H9 (cell line): Measurements from ENCODE around the gene TMEFF2. TPM values are rescaled to one million over a fixed set of nuclear protein-coding genes. Genes with fewer than 3 reads are reported as not detected.

Source experiments
- DNase-seq: peaks from one replicate; pipeline ENCODE4 v3.0.0-alpha.2; 2017
- H2AFZ ChIP-seq: one replicate; pipeline ENCODE4 v1.6.1; 2013; ENCODE audit warnings: mild to moderate bottlenecking, low read length, control low read depth, moderate library complexity
- H2AK5ac ChIP-seq: 2 replicates; pipeline ENCODE4 v1.6.1; 2013; ENCODE audit warnings: low read length, control low read depth, mixed read lengths; ENCODE audit not compliant: insufficient read length
- H2BK120ac ChIP-seq: one replicate; pipeline ENCODE4 v1.6.1; 2013; ENCODE audit warnings: low read depth, mild to moderate bottlenecking, low read length, control low read depth, inconsistent platforms; ENCODE audit not compliant: poor library complexity, severe bottlenecking
- H2BK12ac ChIP-seq: 2 replicates; pipeline ENCODE4 v1.6.1; 2013; ENCODE audit warnings: low read length, control low read depth, mixed read lengths, low read depth; ENCODE audit not compliant: insufficient read length
- H2BK15ac ChIP-seq: 2 replicates; pipeline ENCODE4 v1.6.1; 2013; ENCODE audit warnings: low read depth, low read length, control low read depth
- H2BK20ac ChIP-seq: one replicate; pipeline ENCODE4 v1.6.1; 2013; ENCODE audit warnings: low read depth, mild to moderate bottlenecking, low read length, control low read depth, inconsistent platforms; ENCODE audit not compliant: poor library complexity, severe bottlenecking
- H2BK5ac ChIP-seq: 2 replicates; pipeline ENCODE4 v1.6.1; 2013; ENCODE audit warnings: low read length, control low read depth, mixed read lengths; ENCODE audit not compliant: insufficient read length
- H3K14ac ChIP-seq: 2 replicates; pipeline ENCODE4 v1.6.1; 2013; ENCODE audit warnings: low read length, control low read depth; ENCODE audit not compliant: insufficient read depth
- H3K18ac ChIP-seq: 2 replicates; pipeline ENCODE4 v1.6.1; 2013; ENCODE audit warnings: low read depth, mild to moderate bottlenecking, mixed read lengths, low read length, control low read depth; ENCODE audit not compliant: insufficient read length
- H3K23ac ChIP-seq: 2 replicates; pipeline ENCODE4 v1.6.1; 2013; ENCODE audit warnings: low read length, control low read depth, mixed read lengths, low read depth; ENCODE audit not compliant: insufficient read length
- H3K23me2 ChIP-seq: 2 replicates; pipeline ENCODE4 v1.6.1; 2013; ENCODE audit warnings: low read depth, mild to moderate bottlenecking, mixed read lengths, low read length, control low read depth; ENCODE audit not compliant: insufficient read length, poor library complexity, severe bottlenecking
- H3K27ac ChIP-seq: 2 replicates; pipeline ENCODE4 v1.5.1; 2013; ENCODE audit warnings: low read length, control low read depth, mixed read lengths, low read depth; ENCODE audit not compliant: insufficient read length
- H3K27me3 ChIP-seq: 2 replicates; pipeline ENCODE4 v1.6.1; 2013; ENCODE audit warnings: low read length, control low read depth, inconsistent platforms; ENCODE audit not compliant: insufficient read depth
- H3K4ac ChIP-seq: 2 replicates; pipeline ENCODE4 v1.6.1; 2013; ENCODE audit warnings: low read depth, mild to moderate bottlenecking, control low read depth, inconsistent platforms, low read length, moderate library complexity
- H3K4me1 ChIP-seq: 2 replicates; pipeline ENCODE4 v1.6.1; 2013; ENCODE audit warnings: low read length, control low read depth, inconsistent platforms; ENCODE audit not compliant: insufficient read depth
- H3K4me2 ChIP-seq: 2 replicates; pipeline ENCODE4 v1.6.1; 2013; ENCODE audit warnings: low read length, control low read depth, mixed read lengths; ENCODE audit not compliant: insufficient read length, insufficient read depth
- H3K56ac ChIP-seq: 2 replicates; pipeline ENCODE4 v1.6.1; 2013; ENCODE audit warnings: low read depth, mild to moderate bottlenecking, mixed read lengths, low read length, control low read depth; ENCODE audit not compliant: insufficient read length
- H3K79me1 ChIP-seq: 2 replicates; pipeline ENCODE4 v1.6.1; 2013; ENCODE audit warnings: low read depth, mild to moderate bottlenecking, moderate library complexity, low read length, control low read depth, inconsistent platforms; ENCODE audit not compliant: insufficient read depth, poor library complexity, severe bottlenecking
- H3K79me2 ChIP-seq: 2 replicates; pipeline ENCODE4 v1.6.1; 2013; ENCODE audit warnings: low read length, control low read depth, inconsistent platforms; ENCODE audit not compliant: insufficient read depth
- H3K9ac ChIP-seq: 2 replicates; pipeline ENCODE4 v1.6.1; 2013; ENCODE audit warnings: low read length, control low read depth, mixed read lengths; ENCODE audit not compliant: insufficient read length; ENCODE audit errors: extremely low read depth
- H3K9me3 ChIP-seq: one replicate; pipeline ENCODE4 v1.6.1; 2013; ENCODE audit warnings: low read depth, low read length, inconsistent platforms; ENCODE audit not compliant: control insufficient read depth
- H3T11ph ChIP-seq: one replicate; pipeline ENCODE4 v1.6.1; 2013; ENCODE audit warnings: mild to moderate bottlenecking, low read length, control low read depth, inconsistent platforms
- H4K20me1 ChIP-seq: one replicate; pipeline ENCODE4 v1.6.1; 2013; ENCODE audit not compliant: control insufficient read depth, insufficient read length, insufficient read depth
- H4K5ac ChIP-seq: 2 replicates; pipeline ENCODE4 v1.6.1; 2013; ENCODE audit warnings: low read depth, mild to moderate bottlenecking, mixed read lengths, low read length, control low read depth; ENCODE audit not compliant: insufficient read length
- H4K8ac ChIP-seq: replicated peaks from 2 replicates; pipeline ENCODE4 v1.6.1; 2013; ENCODE audit warnings: low read length, control low read depth, mixed read lengths, low read depth; ENCODE audit not compliant: insufficient read length
- H4K91ac ChIP-seq: 2 replicates; pipeline ENCODE4 v1.6.1; 2013; ENCODE audit warnings: low read depth, mild to moderate bottlenecking, moderate library complexity, mixed read lengths, low read length, control low read depth; ENCODE audit not compliant: insufficient read length
- H3K27ac Mint-ChIP-seq, 3 experiments: 2 replicates in 2 of 3; 3 replicates in 1 of 3; pipeline ENCODE4 v1.8.0; 2020 to 2021; ENCODE audit warnings: mixed read lengths in 3 of 3, mild to moderate bottlenecking in 1 of 3, moderate library complexity in 1 of 3
- H3K27me3 Mint-ChIP-seq: 2 replicates; pipeline ENCODE4 v1.8.0; 2021; ENCODE audit warnings: low read depth, mild to moderate bottlenecking, moderate library complexity, mixed read lengths
- H3K36me3 Mint-ChIP-seq, 3 experiments: 2 replicates in 2 of 3; 3 replicates in 1 of 3; pipeline ENCODE4 v1.8.0; 2020 to 2021; ENCODE audit warnings: low read depth in 3 of 3, mixed read lengths in 3 of 3; ENCODE audit not compliant: insufficient read depth in 1 of 3
- H3K4me1 Mint-ChIP-seq, 2 experiments: 2 replicates each; pipeline ENCODE4 v1.8.0; 2020; ENCODE audit warnings: mixed read lengths in 2 of 2
- H3K4me3 Mint-ChIP-seq, 2 experiments: 2 replicates in 1 of 2; 3 replicates in 1 of 2; pipeline ENCODE4 v1.8.0; 2020 to 2021; ENCODE audit warnings: mild to moderate bottlenecking in 2 of 2, mixed read lengths in 2 of 2, moderate library complexity in 1 of 2
- H3K9me3 Mint-ChIP-seq, 2 experiments: 2 replicates in 1 of 2; 3 replicates in 1 of 2; pipeline ENCODE4 v1.8.0; 2020; ENCODE audit warnings: mild to moderate bottlenecking in 2 of 2, mixed read lengths in 2 of 2, moderate library complexity in 1 of 2
- WGBS: extraction: QIAGEN DNeasy Blood & Tissue Kit; methylation state at CpG from one replicate; pipeline ENCODE4 v1.1.7; 2013; ENCODE audit warnings: missing lambda C conversion rate, low lambda C conversion rate, mixed read lengths; ENCODE audit not compliant: insufficient read length; ENCODE audit errors: extremely low coverage; 5-methylcytosine and 5-hydroxymethylcytosine counted together
- total RNA-seq: library from RNA; stranded (reverse); gene quantifications from 2 replicates; pipeline ENCODE4 v1.2.1, GENCODE V29; 2021
- TF ChIP-seq, protein P1 (sequence below): fragments of 200-600 bp; sonication (generic); conservative IDR thresholded peaks from 3 replicates; pipeline ENCODE4 v1.8.0; 2021; ENCODE audit warnings: antibody characterized with exemption, mild to moderate bottlenecking

TMEFF2 gene
- total RNA-seq, 1 experiment from 2014 or later: 0.39 TPM

DNA sequence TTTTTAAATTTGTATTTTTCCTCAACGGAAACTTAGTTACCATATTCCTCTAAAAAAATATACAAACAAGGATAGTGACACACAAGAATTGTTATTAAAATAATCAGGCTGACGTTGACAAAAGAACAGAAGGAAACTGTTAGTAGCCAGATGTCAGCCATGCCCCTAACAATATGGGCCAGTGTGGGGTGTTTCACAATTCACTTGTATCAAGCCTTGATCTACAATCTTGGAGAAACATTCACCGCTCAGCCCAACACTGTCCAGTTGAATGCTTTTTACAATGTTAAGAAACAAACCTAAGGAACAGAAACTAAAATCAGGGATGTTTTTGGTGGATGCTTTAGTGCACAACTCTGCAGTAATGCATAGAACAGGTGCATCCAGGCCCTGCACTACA lies 44.6 kb downstream of the TMEFF2 start:
- Histone ChIP-seq H2BK15ac (no peak overlapping the region), H3K27me3 (no peaks in the 10 kb centered on the region), H3K18ac (no peak overlapping the region), H3K56ac (no peak overlapping the region), H4K5ac (no peak overlapping the region), H3K9ac (no peak overlapping the region), H3K4me1 (no peaks in the 10 kb centered on the region), H2BK12ac (no peak overlapping the region), H2BK120ac (no peak overlapping the region), H2AFZ (no peak overlapping the region), H2BK20ac (no peak overlapping the region), H4K91ac (no peak overlapping the region), H3K79me1 (no peaks in the 10 kb centered on the region), H3K23ac (no peak overlapping the region), H3K4me2 (no peak overlapping the region), H4K8ac (no peak overlapping the region), H3K14ac (no peak overlapping the region), H3K79me2 (no peaks in the 10 kb centered on the region), H3K4ac (no peak overlapping the region), H4K20me1 (no peaks in the 10 kb centered on the region), H3T11ph (no peak overlapping the region), H2BK5ac (no peak overlapping the region), H3K27ac (no peak overlapping the region), H3K9me3 (no peaks in the 10 kb centered on the region), H2AK5ac (no peak overlapping the region), H3K23me2 (no peaks in the 10 kb centered on the region)
- H3K4me3 Mint-ChIP-seq: no peak overlapping the region
- WGBS: no CpG with 5 or more reads among the region's 3 CpGs
- DNase-seq: no peak
- H3K9me3 Mint-ChIP-seq: no peaks in the 10 kb centered on the region
- no peaks in the 10 kb centered on the region for H3K36me3 Mint-ChIP-seq
- TF ChIP-seq, protein P1, sequence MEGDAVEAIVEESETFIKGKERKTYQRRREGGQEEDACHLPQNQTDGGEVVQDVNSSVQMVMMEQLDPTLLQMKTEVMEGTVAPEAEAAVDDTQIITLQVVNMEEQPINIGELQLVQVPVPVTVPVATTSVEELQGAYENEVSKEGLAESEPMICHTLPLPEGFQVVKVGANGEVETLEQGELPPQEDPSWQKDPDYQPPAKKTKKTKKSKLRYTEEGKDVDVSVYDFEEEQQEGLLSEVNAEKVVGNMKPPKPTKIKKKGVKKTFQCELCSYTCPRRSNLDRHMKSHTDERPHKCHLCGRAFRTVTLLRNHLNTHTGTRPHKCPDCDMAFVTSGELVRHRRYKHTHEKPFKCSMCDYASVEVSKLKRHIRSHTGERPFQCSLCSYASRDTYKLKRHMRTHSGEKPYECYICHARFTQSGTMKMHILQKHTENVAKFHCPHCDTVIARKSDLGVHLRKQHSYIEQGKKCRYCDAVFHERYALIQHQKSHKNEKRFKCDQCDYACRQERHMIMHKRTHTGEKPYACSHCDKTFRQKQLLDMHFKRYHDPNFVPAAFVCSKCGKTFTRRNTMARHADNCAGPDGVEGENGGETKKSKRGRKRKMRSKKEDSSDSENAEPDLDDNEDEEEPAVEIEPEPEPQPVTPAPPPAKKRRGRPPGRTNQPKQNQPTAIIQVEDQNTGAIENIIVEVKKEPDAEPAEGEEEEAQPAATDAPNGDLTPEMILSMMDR: no peak
- H3K4me1 Mint-ChIP-seq: no peaks in the 10 kb centered on the region
- no peak overlapping the region for H3K27ac Mint-ChIP-seq
- H3K27me3 Mint-ChIP-seq: no peaks in the 10 kb centered on the region
